HG03196 (cell line): ENCODE measurements around the gene BTBD6.
"Not testable (repeated sequence)": the region's sequence is repeated elsewhere in the genome, so short reads cannot be mapped to it uniquely, and the experiment has no call there.

Experiments
- ATAC-seq: cut with Tn5 transposase; IDR thresholded peaks from one replicate; pipeline ENCODE4 v1.9.1; 2021; ENCODE audit not compliant: unreplicated experiment

The BTBD6 gene

GRCh38 chr14:105268736-105269354 lies 20.5 kb downstream of the BTBD6 start:
- ATAC-seq, result no peak

GRCh38 chr14:105269405-105269804 lies 21.1 kb downstream of the BTBD6 start:
- no peak for ATAC-seq

GRCh38 chr14:105271224-105271890 lies 23.0 kb downstream of the BTBD6 start:
- no peak for ATAC-seq

- no peak for ATAC-seq
Observed at GRCh38 chr14:105272623-105273022, 24.3 kb downstream of the BTBD6 start.

GRCh38 chr14:105273062-105273461 lies 24.7 kb downstream of the BTBD6 start:
- ATAC-seq, result no peak

- no peak for ATAC-seq
Observed at GRCh38 chr14:105274637-105275036, 26.3 kb downstream of the BTBD6 start.

- ATAC-seq, result no peak
Observed at GRCh38 chr14:105275267-105275946, 27.1 kb downstream of the BTBD6 start.

- ATAC-seq, result not testable (repeated sequence)
Observed at GRCh38 chr14:105277448-105277847, 29.1 kb downstream of the BTBD6 start.

GRCh38 chr14:105279642-105280361 lies 31.5 kb downstream of the BTBD6 start:
- no peak for ATAC-seq

GRCh38 chr14:105280525-105280924 lies 32.2 kb downstream of the BTBD6 start:
- no peak for ATAC-seq

- no peak for ATAC-seq
Observed at GRCh38 chr14:105281371-105282097, 33.2 kb downstream of the BTBD6 start.

- ATAC-seq, result no peak
Observed at GRCh38 chr14:105282098-105282725, 33.9 kb downstream of the BTBD6 start.

GRCh38 chr14:105283028-105283427 lies 34.7 kb downstream of the BTBD6 start:
- no peak for ATAC-seq

- ATAC-seq, result no peak
Observed at GRCh38 chr14:105283899-105284298, 35.6 kb downstream of the BTBD6 start.

GRCh38 chr14:105285174-105285573 lies 36.8 kb downstream of the BTBD6 start:
- ATAC-seq, result no peak

GRCh38 chr14:105286759-105287144 lies 38.4 kb downstream of the BTBD6 start:
- no peak for ATAC-seq

- ATAC-seq, result no peak
Observed at GRCh38 chr14:105287249-105288102, 39.1 kb downstream of the BTBD6 start.

GRCh38 chr14:105288936-105289335 lies 40.6 kb downstream of the BTBD6 start:
- ATAC-seq, result not testable (repeated sequence)

GRCh38 chr14:105290621-105291346 lies 42.5 kb downstream of the BTBD6 start:
- ATAC-seq, result no peak
